ENCODE measurements around the gene ENTPD7. TPM values are rescaled to one million over a fixed set of nuclear protein-coding genes. Genes with fewer than 3 reads are reported as not detected.

ENTPD7 gene
- total and polyA plus RNA-seq, 2 donors (not counting 1 experiment from before 2014, with no cell fraction given): 0.75 to 6.2 TPM

GRCh38 chr10:99676895-99677294, 17.6 kb downstream of the ENTPD7 start:
- Histone ChIP-seq H3K4me1 (ENCODE audit: control insufficient read depth in 2 of 2, insufficient read depth in 2 of 2, low read length in 2 of 2) (peaks cover 0 to 4% of the 10 kb centered on the region in 2 donors), H3K4me3 (ENCODE audit: control extremely low read depth in 1 of 5, extremely low read depth in 1 of 5, insufficient read depth in 1 of 5, low read depth in 2 of 5, low read length in 4 of 5) (no peak overlapping the region), H3K27ac (ENCODE audit: low read length in 2 of 2) (no peak overlapping the region), H2AFZ (ENCODE audit: insufficient read depth, low read depth, low read length, poor library complexity, severe bottlenecking) (no peak overlapping the region), H3K9me3 (ENCODE audit: control extremely low read depth in 1 of 3, control insufficient read depth in 2 of 3, insufficient read depth in 1 of 3, low read length in 2 of 3) (no peaks in the 10 kb centered on the region), H4K20me1 (ENCODE audit: control insufficient read depth, insufficient read depth, low read length, poor library complexity, severe bottlenecking) (no peaks in the 10 kb centered on the region), H3K27me3 (replicated peaks in 1 of 4; ENCODE audit: control extremely low read depth in 1 of 4, control insufficient read depth in 3 of 4, insufficient read depth in 4 of 4, low read length in 3 of 4) (no peaks in the 10 kb centered on the region), H3K79me2 (ENCODE audit: control insufficient read depth, insufficient read depth, low read length) (no peaks in the 10 kb centered on the region), H3K4me2 (replicated peaks; ENCODE audit: low read depth, low read length, poor library complexity, severe bottlenecking) (no peak overlapping the region), H3K36me3 (replicated peaks in 1 of 2; ENCODE audit: control extremely low read depth in 1 of 2, control insufficient read depth in 1 of 2, extremely low read depth in 1 of 2, insufficient read depth in 2 of 2, low read length in 1 of 2) (peaks cover 0 to 2% of the 10 kb centered on the region in 2 experiments), H3K9ac (ENCODE audit: low read length) (no peak overlapping the region)
- Mint-ChIP-seq H3K9me3 (ENCODE audit: insufficient read depth) (no peaks in the 10 kb centered on the region), H3K4me1 (peaks cover 7% of the 10 kb centered on the region), H3K27ac (no peak overlapping the region), H3K4me3 (no peak overlapping the region), H3K27me3 (no peaks in the 10 kb centered on the region)
- intact Hi-C loops (cut with micrococcal nuclease): no loop called here
- TF ChIP-seq EZH2 (IDR thresholded peaks at IDR 0.05; ENCODE audit: borderline replicate concordance, insufficient read depth, low read depth, low read length, poor library complexity, severe bottlenecking): no peak
- no peak for DNase-seq
- POLR2A ChIA-PET: no interaction called here
- no peak for ATAC-seq (ENCODE audit: low read depth)
- WGBS (ENCODE audit: insufficient coverage): no CpG with 5 or more reads among the region's 3 CpGs
- CTCF ChIA-PET: no interaction called here

- POLR2A ChIA-PET: no interaction called here
- Histone ChIP-seq H3K27ac (ENCODE audit: low read length in 2 of 2) (no peak overlapping the region), H3K9me3 (ENCODE audit: control extremely low read depth in 1 of 3, control insufficient read depth in 2 of 3, insufficient read depth in 1 of 3, low read length in 2 of 3) (no peaks in the 10 kb centered on the region), H2AFZ (ENCODE audit: insufficient read depth, low read depth, low read length, poor library complexity, severe bottlenecking) (no peak overlapping the region), H3K79me2 (ENCODE audit: control insufficient read depth, insufficient read depth, low read length) (no peaks in the 10 kb centered on the region), H3K9ac (ENCODE audit: low read length) (no peak overlapping the region), H3K4me3 (ENCODE audit: control extremely low read depth in 1 of 5, extremely low read depth in 1 of 5, insufficient read depth in 1 of 5, low read depth in 2 of 5, low read length in 4 of 5) (no peak overlapping the region), H3K4me1 (ENCODE audit: control insufficient read depth in 2 of 2, insufficient read depth in 2 of 2, low read length in 2 of 2) (peaks cover 0 to 4% of the 10 kb centered on the region in 2 donors), H3K27me3 (replicated peaks in 1 of 4; ENCODE audit: control extremely low read depth in 1 of 4, control insufficient read depth in 3 of 4, insufficient read depth in 4 of 4, low read length in 3 of 4) (no peaks in the 10 kb centered on the region), H4K20me1 (ENCODE audit: control insufficient read depth, insufficient read depth, low read length, poor library complexity, severe bottlenecking) (no peaks in the 10 kb centered on the region), H3K4me2 (replicated peaks; ENCODE audit: low read depth, low read length, poor library complexity, severe bottlenecking) (no peak overlapping the region), H3K36me3 (replicated peaks in 1 of 2; ENCODE audit: control extremely low read depth in 1 of 2, control insufficient read depth in 1 of 2, extremely low read depth in 1 of 2, insufficient read depth in 2 of 2, low read length in 1 of 2) (no peaks in the 10 kb centered on the region)
- 96% methylated on average over 3 of the region's 3 CpGs for WGBS (ENCODE audit: insufficient coverage)
- no peak overlapping the region for H3K27ac Mint-ChIP-seq
- no peak for ATAC-seq (ENCODE audit: low read depth)
- DNase-seq: no peak
- H3K4me1 Mint-ChIP-seq: peaks cover 7% of the 10 kb centered on the region
- CTCF ChIA-PET: interaction anchor here (1.2 kb wide), 1 partner anchor 25 kb away, joined by 3 read pairs; no protein-coding TSS in a partner anchor
- H3K4me3 Mint-ChIP-seq: no peak overlapping the region
- no peaks in the 10 kb centered on the region for H3K9me3 Mint-ChIP-seq (ENCODE audit: insufficient read depth)
- no peaks in the 10 kb centered on the region for H3K27me3 Mint-ChIP-seq
- intact Hi-C loops (cut with micrococcal nuclease): no loop called here
- TF ChIP-seq CTCF (IDR thresholded peaks at IDR 0.05) (no peak), EZH2 (IDR thresholded peaks at IDR 0.05; ENCODE audit: borderline replicate concordance, insufficient read depth, low read depth, low read length, poor library complexity, severe bottlenecking) (no peak)
Measured at GRCh38 chr10:99678921-99679320, 19.6 kb downstream of the ENTPD7 start.

Data from B cell (primary cell).